ENCODE data around the gene UBR1. TPM values are rescaled to one million over a fixed set of nuclear protein-coding genes. Genes with fewer than 3 reads are reported as not detected.

UBR1 gene
- total RNA-seq, 2 donors from 2014 or later = 27.2 to 28.0 TPM

DNA sequence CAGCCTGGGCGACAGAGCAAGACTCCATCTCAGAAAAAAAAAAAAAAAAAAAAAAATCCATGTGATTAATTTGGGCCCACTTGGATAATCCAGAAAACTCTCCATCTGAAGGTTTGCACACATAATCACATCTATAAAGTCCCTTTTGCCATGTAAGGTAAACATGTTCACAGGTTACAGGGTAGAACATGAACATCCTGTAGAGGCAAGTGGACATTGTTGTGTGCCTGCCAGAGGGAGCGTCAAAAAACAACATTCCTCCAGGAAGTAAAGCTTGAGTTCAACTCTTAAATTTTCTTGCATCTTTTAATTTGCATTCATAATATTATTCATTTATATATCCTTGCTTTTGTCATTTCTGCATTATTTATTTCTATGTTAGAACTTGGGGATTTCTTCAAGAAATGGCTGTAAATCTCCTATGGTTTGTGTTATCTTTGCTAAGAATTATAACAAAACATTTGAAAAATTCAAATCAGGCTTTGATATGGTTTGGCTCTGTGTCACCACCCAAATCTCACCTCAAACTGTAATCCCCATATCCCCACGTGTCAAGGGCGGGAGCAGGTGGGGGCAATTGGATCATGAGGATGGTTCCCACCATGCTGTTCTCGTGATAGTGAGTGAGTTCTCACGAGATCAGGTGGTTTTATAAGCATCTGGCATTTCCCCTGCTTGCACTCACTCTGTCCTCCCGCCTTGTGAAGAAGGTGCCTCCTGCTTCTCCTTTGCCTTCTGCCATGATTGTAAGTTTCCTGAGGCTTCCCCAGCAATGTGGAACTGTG, 173.9 kb downstream of the UBR1 start:
- no peaks in the 10 kb centered on the region for H3K27me3 ChIP-seq (replicated peaks; ENCODE audit: insufficient read depth)
- intact Hi-C loops (cut with DNase I) = no loop called here

DNA sequence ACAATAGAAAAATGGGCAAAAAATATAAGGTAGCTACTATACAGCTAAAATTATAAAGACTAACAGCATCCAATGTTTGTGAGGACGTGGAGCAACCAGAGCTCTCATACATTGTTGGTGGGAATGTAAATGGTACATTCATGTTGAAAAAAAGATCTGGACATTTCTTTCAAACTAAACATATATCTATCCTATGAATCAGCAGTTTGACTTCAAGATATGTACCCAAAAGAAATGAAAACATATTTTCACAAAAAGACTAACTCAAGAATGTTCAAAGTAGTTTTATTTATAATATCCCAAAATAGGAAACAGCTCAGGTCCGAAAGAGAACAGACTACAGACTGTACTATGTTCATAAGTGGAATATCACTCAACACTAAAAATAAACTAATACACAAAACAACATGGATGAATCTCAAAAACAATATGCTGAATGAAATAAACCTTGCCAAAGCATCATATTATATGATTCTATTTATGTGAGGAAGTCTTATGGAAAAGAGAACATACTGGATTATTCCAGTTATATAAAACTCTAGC, 176.5 kb downstream of the UBR1 start:
- no peak for DNase-seq (ENCODE audit: low spot score)
- 66% methylated on average over 2 of the region's 2 CpGs for WGBS
- Histone ChIP-seq H3K4me1 (replicated peaks) (no peaks in the 10 kb centered on the region), H3K27ac (no peak overlapping the region), H3K4me3 (no peak overlapping the region), H3K27me3 (replicated peaks; ENCODE audit: insufficient read depth) (no peaks in the 10 kb centered on the region), H3K36me3 (no peaks in the 10 kb centered on the region), H3K9me3 (no peaks in the 10 kb centered on the region)
- TF ChIP-seq POLR2AphosphoS5 (IDR thresholded peaks at IDR 0.05) (no peak), POLR2A (IDR thresholded peaks at IDR 0.05) (no peak)
- TF ChIP-seq, protein P1, sequence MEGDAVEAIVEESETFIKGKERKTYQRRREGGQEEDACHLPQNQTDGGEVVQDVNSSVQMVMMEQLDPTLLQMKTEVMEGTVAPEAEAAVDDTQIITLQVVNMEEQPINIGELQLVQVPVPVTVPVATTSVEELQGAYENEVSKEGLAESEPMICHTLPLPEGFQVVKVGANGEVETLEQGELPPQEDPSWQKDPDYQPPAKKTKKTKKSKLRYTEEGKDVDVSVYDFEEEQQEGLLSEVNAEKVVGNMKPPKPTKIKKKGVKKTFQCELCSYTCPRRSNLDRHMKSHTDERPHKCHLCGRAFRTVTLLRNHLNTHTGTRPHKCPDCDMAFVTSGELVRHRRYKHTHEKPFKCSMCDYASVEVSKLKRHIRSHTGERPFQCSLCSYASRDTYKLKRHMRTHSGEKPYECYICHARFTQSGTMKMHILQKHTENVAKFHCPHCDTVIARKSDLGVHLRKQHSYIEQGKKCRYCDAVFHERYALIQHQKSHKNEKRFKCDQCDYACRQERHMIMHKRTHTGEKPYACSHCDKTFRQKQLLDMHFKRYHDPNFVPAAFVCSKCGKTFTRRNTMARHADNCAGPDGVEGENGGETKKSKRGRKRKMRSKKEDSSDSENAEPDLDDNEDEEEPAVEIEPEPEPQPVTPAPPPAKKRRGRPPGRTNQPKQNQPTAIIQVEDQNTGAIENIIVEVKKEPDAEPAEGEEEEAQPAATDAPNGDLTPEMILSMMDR (IDR thresholded peaks at IDR 0.05) = no peak
- intact Hi-C loops (cut with DNase I) = loop anchor here (5.0 to 10.0 kb wide), 2 partner anchors 195 to 222 kb away; partner anchors contain the start of gene CDAN1

More for the DNA sequence above, 173.9 kb downstream of the UBR1 start:
- H3K9me3 ChIP-seq = no peaks in the 10 kb centered on the region
- TF ChIP-seq, protein P1 (IDR thresholded peaks at IDR 0.05) = no peak
- peak; percentile 86 for TF ChIP-seq POLR2AphosphoS5 (IDR thresholded peaks at IDR 0.05)
- peak; percentile 60 for DNase-seq (ENCODE audit: low spot score)
- no peak overlapping the region for H3K27ac ChIP-seq
- WGBS = 55% methylated on average over 7 of the region's 7 CpGs
- H3K4me3 ChIP-seq = no peak overlapping the region
- no peaks in the 10 kb centered on the region for H3K36me3 ChIP-seq
- no peaks in the 10 kb centered on the region for H3K4me1 ChIP-seq (replicated peaks)

- intact Hi-C loops (cut with DNase I) = loop anchor here (10.0 kb wide), 1 partner anchor 187 kb away; the partner anchor contains the start of gene CDAN1
- peak overlapping the region; percentile 95 to 97 for H3K27ac ChIP-seq
Observed at GRCh38 chr15:42921342-42921731, 184.5 kb downstream of the UBR1 start.

DNA sequence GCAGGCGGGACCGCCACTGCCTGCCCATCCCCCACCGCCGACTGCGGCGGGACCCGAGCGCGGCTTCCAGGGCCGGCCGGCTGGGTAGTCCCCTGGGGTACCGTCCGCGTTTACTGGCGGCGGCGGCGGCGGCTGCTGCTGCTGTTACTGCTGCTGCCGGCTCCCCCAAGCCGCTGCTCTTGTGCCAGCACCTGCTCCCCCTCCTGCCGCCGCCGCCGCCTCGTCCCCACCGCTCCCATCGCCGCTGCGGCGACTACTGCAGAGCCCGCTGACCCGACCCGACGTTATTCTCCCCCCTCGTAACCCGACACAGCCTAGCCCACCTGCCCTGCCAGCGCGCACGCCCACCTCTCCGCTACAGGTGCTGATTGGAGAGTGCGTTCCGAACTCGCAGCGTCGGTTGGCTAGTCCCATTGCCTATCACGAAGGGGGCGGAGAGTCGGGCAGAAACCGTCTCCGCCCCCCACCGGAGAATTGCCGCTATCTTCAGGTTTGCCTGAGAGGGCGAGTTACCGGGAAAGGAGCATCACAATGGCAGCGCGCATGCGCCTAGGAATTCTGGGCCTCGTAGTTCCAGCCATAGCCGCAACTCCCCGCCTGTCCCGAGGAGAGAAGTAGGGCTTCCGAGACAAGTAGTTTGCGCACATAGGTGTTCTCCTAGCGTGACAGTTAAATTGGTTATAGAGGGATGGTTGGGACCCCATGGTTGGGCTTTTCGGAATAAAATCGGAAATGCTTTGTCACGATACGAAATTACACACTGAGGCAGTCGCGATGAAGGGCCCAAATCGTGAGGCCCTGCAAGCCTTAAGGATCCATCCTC, 185.1 kb downstream of the UBR1 start, which contains the start of gene TTBK2:
Gene TTBK2 (minus strand): TSS at position 260 of the 823 bp plus-strand sequence. CDS start 42,161 bp downstream, outside the sequence.
- no peaks in the 10 kb centered on the region for H3K9me3 ChIP-seq
- peak within 1 kb of the TSS; percentile 96 to 98 for H3K4me3 ChIP-seq
- DNase-seq (ENCODE audit: low spot score) = peak; percentile 99
- H3K27ac ChIP-seq = peak within 1 kb of the TSS; percentile 95 to 97
- WGBS = 1% methylated on average over 70 of the region's 72 CpGs
- no peaks in the 10 kb centered on the region for H3K4me1 ChIP-seq (replicated peaks)
- intact Hi-C loops (cut with DNase I) = loop anchor here (10.0 kb wide), 1 partner anchor 186 kb away; the partner anchor contains the start of gene CDAN1
- H3K27me3 ChIP-seq (replicated peaks; ENCODE audit: insufficient read depth) = no peaks in the 10 kb centered on the region
- no peaks in the 10 kb centered on the region for H3K36me3 ChIP-seq
- TF ChIP-seq, protein P1 (IDR thresholded peaks at IDR 0.05) = peak; percentile 12 to 58 (median 36)
- peak; percentile 87 for TF ChIP-seq POLR2A (IDR thresholded peaks at IDR 0.05)
- peak; percentile 94 for TF ChIP-seq POLR2AphosphoS5 (IDR thresholded peaks at IDR 0.05)

More at GRCh38 chr15:42921342-42921731, 184.5 kb downstream of the UBR1 start:
- H3K9me3 ChIP-seq = no peaks in the 10 kb centered on the region
- no peaks in the 10 kb centered on the region for H3K36me3 ChIP-seq
- H3K27me3 ChIP-seq (replicated peaks; ENCODE audit: insufficient read depth) = no peaks in the 10 kb centered on the region
- no peak for TF ChIP-seq POLR2AphosphoS5 (IDR thresholded peaks at IDR 0.05)
- TF ChIP-seq POLR2A (IDR thresholded peaks at IDR 0.05) = no peak
- TF ChIP-seq, protein P1 (IDR thresholded peaks at IDR 0.05) = no peak
- no peaks in the 10 kb centered on the region for H3K4me1 ChIP-seq (replicated peaks)
- peak overlapping the region; percentile 96 to 98 for H3K4me3 ChIP-seq
- peak; percentile 32 for DNase-seq (ENCODE audit: low spot score)
- 1% methylated on average over 19 of the region's 19 CpGs for WGBS

Data from prostate gland (tissue), 2 donors.